ENCODE measurements around the gene LLGL2. TPM values are rescaled to one million over a fixed set of nuclear protein-coding genes. Genes with fewer than 3 reads are reported as not detected.

Gene LLGL2
- total and polyA plus RNA-seq, 10 of the 15 experiments (the other 5 are each of a cell fraction or from before 2014, with no cell fraction given) = 0.21 to 9.9 (median 4.5) TPM

GRCh38 chr17:75604034-75604695 lies 78.7 kb downstream of the LLGL2 start (continued):
- TF ChIP-seq CREB1 (IDR thresholded peaks at IDR 0.05; ENCODE audit: low read depth) = no peak
- no peak for TF ChIP-seq RELA (IDR thresholded peaks at IDR 0.05; ENCODE audit: borderline replicate concordance, partially characterized antibody)
- TF ChIP-seq IRF5 (IDR thresholded peaks at IDR 0.05; ENCODE audit: borderline replicate concordance) = no peak
- TF ChIP-seq RCOR1 (conservative IDR thresholded peaks at IDR 0.05; ENCODE audit: low read depth, low read length) = no peak
- TF ChIP-seq MLLT1 (IDR thresholded peaks at IDR 0.05) = no peak
- TF ChIP-seq CHD4 (IDR thresholded peaks at IDR 0.05) = no peak
- no peak for TF ChIP-seq NR2C2 (IDR thresholded peaks at IDR 0.05; ENCODE audit: borderline replicate concordance, control insufficient read depth, insufficient read length, low read depth)

GRCh38 chr17:75605790-75606189 lies 80.3 kb downstream of the LLGL2 start:
- Histone ChIP-seq H3K9me3 (replicated peaks; ENCODE audit: control insufficient read depth, insufficient read depth, low read length) (no peaks in the 10 kb centered on the region), H2AFZ (ENCODE audit: control insufficient read depth, low read depth, low read length) (no peak overlapping the region), H3K4me2 (ENCODE audit: control insufficient read depth, insufficient read depth) (no peak overlapping the region), H3K79me2 (ENCODE audit: control insufficient read depth, insufficient read depth, low read length) (no peaks in the 10 kb centered on the region), H4K20me1 (ENCODE audit: control insufficient read depth, insufficient read depth) (no peaks in the 10 kb centered on the region; the same call in 1 of the 2 replicates), H3K27me3 (replicated peaks in 1 of 2; ENCODE audit: control insufficient read depth in 2 of 2, insufficient read depth in 2 of 2, low read length in 1 of 2) (no peaks in the 10 kb centered on the region), H3K9ac (ENCODE audit: control insufficient read depth, insufficient read depth, low read length) (no peak overlapping the region), H3K27ac (ENCODE audit: control insufficient read depth, insufficient read depth) (no peak overlapping the region), H3K4me3 (no peak overlapping the region), H3K4me1 (ENCODE audit: control insufficient read depth, insufficient read depth, low read length) (no peaks in the 10 kb centered on the region), H3K36me3 (ENCODE audit: control insufficient read depth in 2 of 2, insufficient read depth in 2 of 2, low read length in 1 of 2) (no peaks in the 10 kb centered on the region)
- DNase-seq (ENCODE audit: low read depth, low spot score) (no peak), ATAC-seq (no peak), FAIRE-seq (no peak)
- in situ Hi-C loops (cut with MboI) = no loop called here
- CTCF ChIA-PET = interaction anchor here (0.6 to 1.2 kb wide), 2 partner anchors 22 to 28 kb away, joined by 3 read pairs; no protein-coding TSS in a partner anchor
- intact Hi-C loops (cut with micrococcal nuclease; ENCODE audit: unreplicated experiment) = no loop called here
- SMC1A ChIA-PET (ENCODE audit: uncharacterized antibody, unreplicated experiment) = no interaction called here
- WGBS (ENCODE audit: insufficient coverage, insufficient replicate concordance, low lambda C conversion rate, missing lambda C conversion rate) = 71% methylated on average over 16 of the region's 16 CpGs
- RAD21 ChIA-PET (ENCODE audit: unreplicated experiment) = no interaction called here
- no TSS peak for BruUV-seq (replicated peaks)
- POLR2A ChIA-PET = interaction anchor here (0.6 kb wide), 2 partner anchors 11 to 113 kb away, joined by 3 to 4 read pairs; no protein-coding TSS in a partner anchor
- TF ChIP-seq EED (IDR thresholded peaks at IDR 0.05; ENCODE audit: low read depth) (no peak), BCL11A (IDR thresholded peaks at IDR 0.05; ENCODE audit: low read depth, low read length) (no peak), NKRF (conservative IDR thresholded peaks at IDR 0.05) (no peak), ATF2 (IDR thresholded peaks at IDR 0.05; ENCODE audit: low read length) (no peak), NR2C1 (IDR thresholded peaks at IDR 0.05) (no peak), SREBF1 (IDR thresholded peaks at IDR 0.05; ENCODE audit: low read length) (no peak), TCF12 (IDR thresholded peaks at IDR 0.05; ENCODE audit: low read depth, low read length) (no peak), JUND (IDR thresholded peaks at IDR 0.05; ENCODE audit: low read depth, low read length) (no peak), CHD2 (IDR thresholded peaks at IDR 0.05; ENCODE audit: borderline replicate concordance, low read depth, low read length) (no peak), PML (IDR thresholded peaks at IDR 0.05; ENCODE audit: low read length) (no peak), ATF7 (IDR thresholded peaks at IDR 0.05; ENCODE audit: low read depth) (no peak), STAT3 (IDR thresholded peaks at IDR 0.05; ENCODE audit: low read depth, low read length) (no peak)
